BJ (cell line): ENCODE results near the gene HSD17B1. TPM values are rescaled to one million over a fixed set of nuclear protein-coding genes. Genes with fewer than 3 reads are reported as not detected.

Experiments
- CTCF ChIA-PET: fragments of 350-600 bp; formaldehyde crosslinking; extraction: SDS; loops from one replicate; lab custom pipeline; 2021; ENCODE audit warnings: antibody characterized with exemption, inconsistent platforms; lab: Yijun Ruan, JAX
- POLR2A ChIA-PET: fragments of 300-600 bp; sonication (Branson Sonifier 250); formaldehyde crosslinking; extraction: SDS; loops from one replicate; lab custom pipeline; 2021; ENCODE audit warnings: antibody characterized with exemption; lab: Charles Lee
- DNase-seq: peaks from one replicate; pipeline ENCODE4 v3.0.0-alpha.2; 2011; ENCODE audit warnings: low read depth
- H3K27me3 ChIP-seq: 2 replicates; pipeline ENCODE4 v1.6.0; 2011; ENCODE audit warnings: low read length; ENCODE audit not compliant: control insufficient read depth, insufficient read depth
- H3K36me3 ChIP-seq: 2 replicates; pipeline ENCODE4 v1.5.1; 2011; ENCODE audit warnings: low read length; ENCODE audit not compliant: control insufficient read depth, insufficient read depth
- H3K4me3 ChIP-seq: 2 replicates; pipeline ENCODE4 v1.5.1; 2011; ENCODE audit warnings: low read depth, mild to moderate bottlenecking, control low read depth, low read length
- polyA plus RNA-seq: library from polyadenylated mRNA; depleted of rRNA; stranded (reverse); fragments of >200 nt; gene quantifications from 2 replicates; pipeline ENCODE4 v1.2.3, GENCODE V29; 2011
- TF ChIP-seq, protein P1 (sequence below): IDR thresholded peaks from 2 replicates; pipeline ENCODE4 v1.5.1; 2011; ENCODE audit warnings: low read depth, mild to moderate bottlenecking, control low read depth, inconsistent platforms, low read length, moderate library complexity; ENCODE audit not compliant: insufficient read depth

Gene HSD17B1
- polyA plus RNA-seq, 1 experiment: 0.49 TPM

DNA sequence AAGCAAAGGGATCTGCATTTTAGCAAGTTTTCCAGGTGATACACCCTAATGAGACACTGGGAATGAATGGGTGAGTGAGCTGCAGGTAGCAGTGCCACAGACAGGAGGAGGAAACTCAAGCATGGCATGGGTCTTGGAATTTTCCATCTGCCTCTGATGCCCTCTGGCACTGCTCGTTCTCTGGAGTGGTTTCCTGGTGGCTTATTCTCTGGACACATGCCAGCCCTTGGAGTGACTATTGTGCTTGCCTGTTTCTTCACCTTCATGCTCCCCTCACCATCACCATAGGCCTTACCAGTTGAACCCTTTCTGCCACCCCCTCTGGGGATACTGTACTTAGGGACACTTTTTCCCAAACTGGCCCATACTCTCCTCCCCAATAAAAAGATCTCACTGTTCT, 10.8 kb downstream of the HSD17B1 start:
- H3K27me3 ChIP-seq: no peaks in the 10 kb centered on the region
- ChIA-PET CTCF (interaction anchor here (0.7 kb wide), 1 partner anchor 117 kb away, joined by 3 read pairs; no protein-coding TSS in a partner anchor), POLR2A (no interaction called here)
- H3K4me3 ChIP-seq: no peak overlapping the region
- H3K36me3 ChIP-seq: peaks cover 22% of the 10 kb centered on the region
- no peak for DNase-seq
- TF ChIP-seq, protein P1, sequence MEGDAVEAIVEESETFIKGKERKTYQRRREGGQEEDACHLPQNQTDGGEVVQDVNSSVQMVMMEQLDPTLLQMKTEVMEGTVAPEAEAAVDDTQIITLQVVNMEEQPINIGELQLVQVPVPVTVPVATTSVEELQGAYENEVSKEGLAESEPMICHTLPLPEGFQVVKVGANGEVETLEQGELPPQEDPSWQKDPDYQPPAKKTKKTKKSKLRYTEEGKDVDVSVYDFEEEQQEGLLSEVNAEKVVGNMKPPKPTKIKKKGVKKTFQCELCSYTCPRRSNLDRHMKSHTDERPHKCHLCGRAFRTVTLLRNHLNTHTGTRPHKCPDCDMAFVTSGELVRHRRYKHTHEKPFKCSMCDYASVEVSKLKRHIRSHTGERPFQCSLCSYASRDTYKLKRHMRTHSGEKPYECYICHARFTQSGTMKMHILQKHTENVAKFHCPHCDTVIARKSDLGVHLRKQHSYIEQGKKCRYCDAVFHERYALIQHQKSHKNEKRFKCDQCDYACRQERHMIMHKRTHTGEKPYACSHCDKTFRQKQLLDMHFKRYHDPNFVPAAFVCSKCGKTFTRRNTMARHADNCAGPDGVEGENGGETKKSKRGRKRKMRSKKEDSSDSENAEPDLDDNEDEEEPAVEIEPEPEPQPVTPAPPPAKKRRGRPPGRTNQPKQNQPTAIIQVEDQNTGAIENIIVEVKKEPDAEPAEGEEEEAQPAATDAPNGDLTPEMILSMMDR: no peak

DNA sequence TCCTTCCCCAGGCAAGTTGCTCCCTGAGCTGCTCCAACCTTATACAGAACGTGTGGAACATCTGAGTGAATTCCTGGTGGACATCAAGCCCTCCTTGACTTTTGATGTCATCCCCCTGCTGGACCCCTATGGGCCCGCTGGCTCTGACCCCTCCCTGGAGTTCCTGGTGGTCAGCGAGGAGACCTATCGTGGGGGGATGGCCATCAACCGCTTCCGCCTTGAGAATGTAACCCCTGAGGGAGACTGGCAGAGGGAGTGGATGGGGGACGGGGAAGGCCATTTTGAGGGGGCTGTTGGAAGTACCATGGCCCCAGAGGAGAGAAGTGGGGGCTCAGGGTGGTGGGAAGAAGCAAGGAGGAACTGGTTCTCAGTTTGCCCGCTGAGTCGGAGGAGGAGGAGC, 11.2 kb downstream of the HSD17B1 start:
- DNase-seq: no peak
- Histone ChIP-seq H3K27me3 (no peaks in the 10 kb centered on the region), H3K36me3 (peaks cover 26% of the 10 kb centered on the region), H3K4me3 (no peak overlapping the region)
- ChIA-PET CTCF (interaction anchor here (0.7 kb wide), 1 partner anchor 117 kb away, joined by 3 read pairs; no protein-coding TSS in a partner anchor), POLR2A (no interaction called here)
- TF ChIP-seq, protein P1: no peak

DNA sequence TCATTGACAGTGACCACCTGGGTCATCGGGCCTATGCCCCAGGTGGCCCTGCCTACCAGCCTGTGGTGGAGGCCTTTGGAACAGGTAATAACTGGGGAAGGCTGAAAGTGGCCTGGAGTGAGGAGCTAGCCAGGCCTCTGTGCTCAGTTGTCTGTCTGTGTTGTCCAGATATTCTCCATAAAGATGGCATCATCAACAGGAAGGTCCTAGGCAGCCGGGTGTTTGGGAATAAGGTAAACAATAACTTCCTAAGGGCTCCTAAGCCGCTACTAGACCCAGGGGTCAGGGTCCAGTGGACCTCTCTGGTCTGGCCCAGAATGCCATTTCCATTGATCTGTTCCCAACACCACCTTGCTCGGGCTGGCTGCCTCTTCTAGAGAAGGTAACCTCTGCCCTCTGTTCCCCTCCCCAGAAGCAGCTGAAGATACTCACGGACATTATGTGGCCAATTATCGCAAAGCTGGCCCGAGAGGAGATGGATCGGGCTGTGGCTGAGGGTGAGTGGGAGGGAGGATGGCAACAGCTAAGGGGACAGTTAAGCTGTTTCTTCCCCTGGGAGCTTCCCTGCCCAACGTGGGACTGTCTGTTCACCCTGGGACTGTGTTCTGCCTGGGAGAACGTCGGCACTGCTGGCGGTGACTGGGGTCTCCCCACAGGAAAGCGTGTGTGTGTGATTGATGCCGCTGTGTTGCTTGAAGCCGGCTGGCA, 12.2 kb downstream of the HSD17B1 start:
- Histone ChIP-seq H3K27me3 (no peaks in the 10 kb centered on the region), H3K4me3 (no peak overlapping the region), H3K36me3 (peaks cover 34% of the 10 kb centered on the region)
- ChIA-PET CTCF (interaction anchor here (0.9 to 1.2 kb wide), 2 partner anchors 13 to 115 kb away, joined by 4 read pairs; no protein-coding TSS in a partner anchor), POLR2A (no interaction called here)
- DNase-seq: no peak
- TF ChIP-seq, protein P1: no peak

DNA sequence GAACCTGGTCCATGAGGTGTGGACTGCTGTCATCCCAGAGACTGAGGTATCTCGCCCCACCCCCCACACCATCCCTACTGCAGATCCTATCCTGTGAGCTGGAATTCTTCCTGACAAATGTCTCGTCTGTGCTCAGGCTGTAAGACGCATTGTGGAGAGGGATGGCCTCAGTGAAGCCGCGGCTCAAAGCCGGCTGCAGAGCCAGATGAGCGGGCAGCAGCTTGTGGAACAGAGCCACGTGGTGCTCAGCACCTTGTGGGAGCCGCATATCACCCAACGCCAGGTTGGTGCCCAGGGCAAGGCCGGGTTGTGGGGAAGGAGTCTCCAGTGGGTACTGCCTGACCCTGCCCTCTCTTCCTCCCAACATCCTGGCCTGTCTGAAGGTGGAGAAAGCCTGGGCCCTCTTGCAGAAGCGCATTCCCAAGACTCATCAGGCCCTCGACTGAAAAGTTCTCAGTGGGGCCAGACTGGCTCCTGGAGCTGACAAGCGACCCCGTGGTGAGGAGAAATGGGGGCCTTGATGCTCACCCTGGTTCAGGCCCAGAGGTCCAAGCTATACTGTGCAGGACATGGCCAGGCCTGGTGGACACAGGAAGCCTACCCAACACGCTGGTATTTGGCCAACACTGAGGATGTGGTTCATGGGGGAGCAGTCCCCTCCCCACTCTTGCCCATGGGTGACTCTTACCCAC, 12.9 kb downstream of the HSD17B1 start:
- ChIA-PET CTCF (interaction anchor here (0.7 to 1.2 kb wide), 2 partner anchors 13 kb away, joined by 3 to 4 read pairs; no protein-coding TSS in a partner anchor), POLR2A (no interaction called here)
- no peak for DNase-seq
- TF ChIP-seq, protein P1: no peak
- Histone ChIP-seq H3K27me3 (no peaks in the 10 kb centered on the region), H3K4me3 (no peak overlapping the region), H3K36me3 (peaks cover 36% of the 10 kb centered on the region)

DNA sequence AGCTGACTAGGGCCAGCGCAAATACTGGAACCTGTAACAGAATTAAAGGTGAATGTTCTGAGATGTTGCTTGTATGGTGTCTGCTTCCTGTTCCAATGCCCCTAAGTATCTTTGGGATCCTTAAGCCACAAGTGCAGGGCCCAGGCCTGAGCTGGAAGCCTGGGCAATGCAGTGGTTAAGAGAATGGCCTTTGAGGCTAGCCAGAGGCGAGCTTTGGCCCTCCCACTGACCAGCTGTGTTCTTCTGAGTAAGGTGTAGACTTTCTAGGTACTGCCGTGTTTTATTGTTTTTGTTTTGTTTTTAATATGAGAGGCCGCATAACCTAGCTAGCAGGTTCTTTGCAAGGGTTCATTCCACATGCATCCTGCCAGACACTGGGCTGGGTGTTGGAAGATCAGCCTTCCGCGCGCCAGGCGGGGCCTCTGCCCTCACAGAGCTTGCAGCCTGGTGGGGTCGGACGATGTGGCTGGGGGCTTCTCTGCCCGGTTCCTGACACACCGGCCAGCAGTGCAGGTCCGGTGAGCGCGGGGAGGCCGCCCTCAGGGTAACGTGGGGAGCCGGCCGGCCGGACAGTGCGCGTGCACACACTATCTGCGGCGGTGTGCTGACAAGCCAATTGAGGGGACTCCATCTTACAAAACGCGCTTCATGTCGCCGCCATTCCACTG, 13.6 kb downstream of the HSD17B1 start:
- no peak for DNase-seq
- Histone ChIP-seq H3K27me3 (no peaks in the 10 kb centered on the region), H3K4me3 (peak overlapping the region; percentile 97), H3K36me3 (peaks cover 39% of the 10 kb centered on the region)
- TF ChIP-seq, protein P1: no peak
- ChIA-PET CTCF (interaction anchor here (0.7 to 1.0 kb wide), 2 partner anchors 12 kb away, joined by 3 to 4 read pairs; no protein-coding TSS in a partner anchor), POLR2A (no interaction called here)
